IMR-90 (cell line): Measurements from ENCODE around the gene SERPINI1. TPM values are rescaled to one million over a fixed set of nuclear protein-coding genes. Genes with fewer than 3 reads are reported as not detected.

Source experiments
- microRNA-seq, 2 experiments: library from miRNA; stranded (forward) in 1 of 2; unstranded in 1 of 2; fragments of 10-50 nt in 1 of 2; fragments of <30 nt in 1 of 2; gene quantifications in 1 of 2; microRNA quantifications in 1 of 2; one replicate each; pipeline versions ENCODE3 to v1.1.0; 2013 to 2020; ENCODE audit not compliant: insufficient read depth in 1 of 2, insufficient read length in 1 of 2, unreplicated experiment in 1 of 2
- polyA plus RNA-seq, 3 experiments: library from polyadenylated mRNA; depleted of rRNA; stranded (reverse); fragments of >200 nt; gene quantifications; 2 replicates each; pipeline ENCODE4 v1.2.3, GENCODE V29; 2012; ENCODE audit warnings: low replicate concordance in 1 of 3
- small RNA-seq, 5 experiments: library from RNA; depleted of rRNA; stranded (forward); fragments of <200 nt; gene quantifications; one replicate each; pipeline ENCODE3, GENCODE V24; 2012
- total RNA-seq: library from RNA; depleted of rRNA; stranded (reverse); fragments of >200 nt; gene quantifications from 2 replicates; pipeline ENCODE4 v1.2.3, GENCODE V29; 2012; rRNA removed

Gene SERPINI1
- total and polyA plus RNA-seq, 2 of the 4 experiments (the other 2 are of a cell fraction), result 0.36 to 1.3 TPM

Small RNA genes within 50 kb of the gene (microRNA-seq; reads per million reads assigned to microRNA genes)
- gene HMGN1P8 (ENCODE audit: insufficient read depth, insufficient read length), result not detected

Small RNA genes within 50 kb of the gene (small RNA-seq; reads per million reads assigned to genes)
- 0 reads per million in 5 experiments for gene HMGN1P8

Other genes starting within 250 kb of the SERPINI1 start
- gene WDR49, start 81.8 kb upstream of the SERPINI1 start, total RNA-seq, result not detected in 2 replicates
- not detected in 2 replicates for gene WDR49, start 81.8 kb upstream of the SERPINI1 start, polyA plus RNA-seq (2012; rRNA removed)
- gene PDCD10, start 829 bp upstream of the SERPINI1 start, total RNA-seq, result 36.7 and 63.0 TPM in 2 replicates
- gene PDCD10, start 829 bp upstream of the SERPINI1 start, polyA plus RNA-seq (2012; rRNA removed), result 39.5 and 47.3 TPM in 2 replicates